ENCODE measurements around the gene SDK2. TPM values are rescaled to one million over a fixed set of nuclear protein-coding genes. Genes with fewer than 3 reads are reported as not detected.

SDK2 gene
- total and polyA plus RNA-seq, 2 of the 8 experiments (the other 6 are each of a cell fraction or from before 2014, with no cell fraction given): 3.9 to 4.1 TPM

GRCh38 chr17:73496232-73496631 lies 148.0 kb downstream of the SDK2 start (continued):
- TF ChIP-seq HDAC2 (IDR thresholded peaks at IDR 0.05; ENCODE audit: borderline replicate concordance in 1 of 2, low read depth in 2 of 2, low read length in 2 of 2) (no peak), BACH1 (IDR thresholded peaks at IDR 0.05; ENCODE audit: low read length) (no peak), ASH2L (IDR thresholded peaks at IDR 0.05; ENCODE audit: low read length) (no peak)
